Activated T-cell treated with anti-CD3 and anti-CD28 coated beads, Interleukin-2, amount 50 U/mL, for 48 hours (primary cell): ENCODE results near the gene ADCY5.

Experiments used
- DNase-seq, 2 experiments: peaks; one replicate each; pipeline ENCODE4 v3.0.0-alpha.2; 2020

ADCY5 gene

GRCh38 chr3:123322866-123323265 lies 126.0 kb downstream of the ADCY5 start:
- DNase-seq, result no peak

- DNase-seq, result no peak
These were observed 127.1 kb downstream of the ADCY5 start for GRCh38 chr3:123321806-123322205.

GRCh38 chr3:123320221-123320620 lies 128.7 kb downstream of the ADCY5 start:
- no peak for DNase-seq

- DNase-seq, result no peak
These were observed 129.1 kb downstream of the ADCY5 start for GRCh38 chr3:123319760-123320159.

- DNase-seq, result no peak
These were observed 130.5 kb downstream of the ADCY5 start for GRCh38 chr3:123318374-123318773.

GRCh38 chr3:123317716-123318115 lies 131.2 kb downstream of the ADCY5 start:
- DNase-seq, result no peak

- no peak for DNase-seq
These were observed 133.7 kb downstream of the ADCY5 start for GRCh38 chr3:123315271-123315595.

- DNase-seq, result no peak
These were observed 134.3 kb downstream of the ADCY5 start for GRCh38 chr3:123314359-123315270.

GRCh38 chr3:123313889-123314288 lies 135.0 kb downstream of the ADCY5 start:
- no peak for DNase-seq

- DNase-seq, result no peak
These were observed 136.3 kb downstream of the ADCY5 start for GRCh38 chr3:123312331-123313265.

GRCh38 chr3:123311201-123311600 lies 137.7 kb downstream of the ADCY5 start:
- DNase-seq, result no peak

GRCh38 chr3:123310741-123311140 lies 138.1 kb downstream of the ADCY5 start:
- no peak for DNase-seq

GRCh38 chr3:123310186-123310585 lies 138.7 kb downstream of the ADCY5 start:
- DNase-seq, result no peak

- DNase-seq, result no peak
These were observed 141.8 kb downstream of the ADCY5 start for GRCh38 chr3:123307064-123307463.

- no peak for DNase-seq
These were observed 143.7 kb downstream of the ADCY5 start for GRCh38 chr3:123305192-123305591.

- DNase-seq, result no peak
These were observed 144.8 kb downstream of the ADCY5 start for GRCh38 chr3:123303976-123304560.

GRCh38 chr3:123302961-123303360 lies 145.9 kb downstream of the ADCY5 start:
- no peak for DNase-seq

- no peak for DNase-seq
These were observed 147.3 kb downstream of the ADCY5 start for GRCh38 chr3:123301331-123302184.

- DNase-seq, result no peak
These were observed 148.3 kb downstream of the ADCY5 start for GRCh38 chr3:123300583-123300982.

- DNase-seq, result no peak
These were observed 148.8 kb downstream of the ADCY5 start for GRCh38 chr3:123300056-123300455.

- DNase-seq, result no peak
These were observed 149.3 kb downstream of the ADCY5 start for GRCh38 chr3:123299581-123299980.

GRCh38 chr3:123298903-123299302 lies 150.0 kb downstream of the ADCY5 start:
- no peak for DNase-seq

- DNase-seq, result no peak
These were observed 151.3 kb downstream of the ADCY5 start for GRCh38 chr3:123297627-123297899.
